ENCODE results near the gene SURF4. TPM values are rescaled to one million over a fixed set of nuclear protein-coding genes. Genes with fewer than 3 reads are reported as not detected.

SURF4 gene
- total RNA-seq, 1 experiment from 2014 or later: 134 TPM

- H3K79me2 ChIP-seq (ENCODE audit: insufficient read depth, low read length): peaks cover 63% of the 10 kb centered on the region
- POLR2A ChIA-PET: no interaction called here
- H3K9me2 ChIP-seq (ENCODE audit: insufficient read depth): no peaks in the 10 kb centered on the region
These were observed 39.3 kb upstream of the SURF4 start for GRCh38 chr9:133415170-133415569.

More at GRCh38 chr9:133415170-133415569, 39.3 kb upstream of the SURF4 start:
- intact Hi-C loops (cut with micrococcal nuclease): loop anchor here (5.0 kb wide), 1 partner anchor 47 kb away; no protein-coding TSS in a partner anchor
- ChIA-PET RAD21 (ENCODE audit: low non-redundant PET in 1 of 2, low total read pairs in 2 of 2, uncharacterized antibody in 2 of 2, unreplicated experiment in 2 of 2) (no interaction called here), CTCF (no interaction called here)
- Histone ChIP-seq H3K36me3 (ENCODE audit: control insufficient read depth in 1 of 2, insufficient read depth in 2 of 2, low read length in 2 of 2) (peaks cover 22 to 50% of the 10 kb centered on the region in 2 experiments; a peak in 2 of 4 replicates), H4K20me1 (ENCODE audit: insufficient read depth) (no peaks in the 10 kb centered on the region), H3K27me3 (ENCODE audit: insufficient read depth, low read length) (no peaks in the 10 kb centered on the region), H3K4me3 (replicated peaks in 1 of 2; ENCODE audit: low read depth in 1 of 2, low read length in 2 of 2) (no peak overlapping the region), H2AFZ (ENCODE audit: low read depth, low read length, poor library complexity, severe bottlenecking) (no peak overlapping the region), H3K4me2 (ENCODE audit: low read length) (no peak overlapping the region), H3K4me1 (ENCODE audit: control insufficient read depth in 1 of 2, insufficient read depth in 2 of 2, low read length in 2 of 2) (peaks cover 7 to 21% of the 10 kb centered on the region in 2 experiments; a peak in 3 of 4 replicates), H3K27ac (ENCODE audit: low read depth, low read length) (no peak overlapping the region), H3K9me3 (ENCODE audit: control insufficient read depth in 1 of 2, insufficient read depth in 1 of 2, low read depth in 1 of 2, low read length in 2 of 2) (no peaks in the 10 kb centered on the region), H3K9ac (ENCODE audit: low read length) (no peak overlapping the region)
- DNase-seq (ENCODE audit: low read depth, low spot score) (no peak), ATAC-seq (no peak)
- TF ChIP-seq CEBPB (IDR thresholded peaks at IDR 0.05; ENCODE audit: low read depth): no peak
- TF ChIP-seq, protein P1, sequence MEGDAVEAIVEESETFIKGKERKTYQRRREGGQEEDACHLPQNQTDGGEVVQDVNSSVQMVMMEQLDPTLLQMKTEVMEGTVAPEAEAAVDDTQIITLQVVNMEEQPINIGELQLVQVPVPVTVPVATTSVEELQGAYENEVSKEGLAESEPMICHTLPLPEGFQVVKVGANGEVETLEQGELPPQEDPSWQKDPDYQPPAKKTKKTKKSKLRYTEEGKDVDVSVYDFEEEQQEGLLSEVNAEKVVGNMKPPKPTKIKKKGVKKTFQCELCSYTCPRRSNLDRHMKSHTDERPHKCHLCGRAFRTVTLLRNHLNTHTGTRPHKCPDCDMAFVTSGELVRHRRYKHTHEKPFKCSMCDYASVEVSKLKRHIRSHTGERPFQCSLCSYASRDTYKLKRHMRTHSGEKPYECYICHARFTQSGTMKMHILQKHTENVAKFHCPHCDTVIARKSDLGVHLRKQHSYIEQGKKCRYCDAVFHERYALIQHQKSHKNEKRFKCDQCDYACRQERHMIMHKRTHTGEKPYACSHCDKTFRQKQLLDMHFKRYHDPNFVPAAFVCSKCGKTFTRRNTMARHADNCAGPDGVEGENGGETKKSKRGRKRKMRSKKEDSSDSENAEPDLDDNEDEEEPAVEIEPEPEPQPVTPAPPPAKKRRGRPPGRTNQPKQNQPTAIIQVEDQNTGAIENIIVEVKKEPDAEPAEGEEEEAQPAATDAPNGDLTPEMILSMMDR (IDR thresholded peaks at IDR 0.05 in 2 of 3, conservative IDR thresholded peaks at IDR 0.05 in 1 of 3; ENCODE audit: borderline replicate concordance in 1 of 3, insufficient read depth in 1 of 3, low read depth in 2 of 3, low read length in 2 of 3): no peak
- TF ChIP-seq YY1 (IDR thresholded peaks at IDR 0.05; ENCODE audit: extremely low read depth, insufficient replicate concordance, low read depth, low read length): no peak
- no peak for TF ChIP-seq ELF1 (IDR thresholded peaks at IDR 0.05; ENCODE audit: borderline replicate concordance, low read depth)
- TF ChIP-seq JUND (IDR thresholded peaks at IDR 0.05): no peak
- no peak for TF ChIP-seq ZNF274 (IDR thresholded peaks at IDR 0.05; ENCODE audit: low read depth, low read length)
- TF ChIP-seq ATF3 (IDR thresholded peaks at IDR 0.05): no peak
- no peak for TF ChIP-seq POLR2A (IDR thresholded peaks at IDR 0.05; ENCODE audit: borderline replicate concordance, extremely low read depth, insufficient read depth, insufficient read length)
- no peak for TF ChIP-seq POLR2AphosphoS5 (IDR thresholded peaks at IDR 0.05; ENCODE audit: low read depth, low read length)
- no peak for TF ChIP-seq MAX (IDR thresholded peaks at IDR 0.05)
- no peak for TF ChIP-seq CBX3 (IDR thresholded peaks at IDR 0.05; ENCODE audit: low read depth)
- TF ChIP-seq SIN3A (IDR thresholded peaks at IDR 0.05; ENCODE audit: low read depth): no peak
- TF ChIP-seq, protein P2, sequence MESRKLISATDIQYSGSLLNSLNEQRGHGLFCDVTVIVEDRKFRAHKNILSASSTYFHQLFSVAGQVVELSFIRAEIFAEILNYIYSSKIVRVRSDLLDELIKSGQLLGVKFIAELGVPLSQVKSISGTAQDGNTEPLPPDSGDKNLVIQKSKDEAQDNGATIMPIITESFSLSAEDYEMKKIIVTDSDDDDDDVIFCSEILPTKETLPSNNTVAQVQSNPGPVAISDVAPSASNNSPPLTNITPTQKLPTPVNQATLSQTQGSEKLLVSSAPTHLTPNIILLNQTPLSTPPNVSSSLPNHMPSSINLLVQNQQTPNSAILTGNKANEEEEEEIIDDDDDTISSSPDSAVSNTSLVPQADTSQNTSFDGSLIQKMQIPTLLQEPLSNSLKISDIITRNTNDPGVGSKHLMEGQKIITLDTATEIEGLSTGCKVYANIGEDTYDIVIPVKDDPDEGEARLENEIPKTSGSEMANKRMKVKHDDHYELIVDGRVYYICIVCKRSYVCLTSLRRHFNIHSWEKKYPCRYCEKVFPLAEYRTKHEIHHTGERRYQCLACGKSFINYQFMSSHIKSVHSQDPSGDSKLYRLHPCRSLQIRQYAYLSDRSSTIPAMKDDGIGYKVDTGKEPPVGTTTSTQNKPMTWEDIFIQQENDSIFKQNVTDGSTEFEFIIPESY (IDR thresholded peaks at IDR 0.05; ENCODE audit: extremely low read depth, insufficient replicate concordance, low read length): no peak
- TF ChIP-seq EGR1 (IDR thresholded peaks at IDR 0.05; ENCODE audit: low read depth): no peak
- no TSS peak for BruUV-seq (replicated peaks)

All from HCT116 (cell line).